Gastroesophageal sphincter (tissue), 4 donors: ENCODE results near the gene PIP5K1B. TPM values are rescaled to one million over a fixed set of nuclear protein-coding genes. Genes with fewer than 3 reads are reported as not detected.

ENCODE experiments used
- ATAC-seq: fragments of 150-250 bp; one replicate; pipeline ENCODE4 v1.9.1; 2016; ENCODE audit warnings: mild to moderate bottlenecking, moderate library complexity
- H3K27ac ChIP-seq, 4 donors: fragments of 200-600 bp; sonication (generic) in 3 of 4; 1 replicate in 3 of 4; 2 replicates in 1 of 4; pipeline ENCODE4 v1.5.1; 2016 to 2019
- H3K27me3 ChIP-seq: fragments of 200-600 bp; sonication (generic); one replicate; pipeline ENCODE4 v1.5.1; 2019
- H3K36me3 ChIP-seq, 2 donors: fragments of 200-600 bp; sonication (generic); one replicate each; pipeline ENCODE4 v1.5.1; 2019; ENCODE audit warnings: control low read depth in 1 of 2
- H3K4me1 ChIP-seq, 3 donors: fragments of 200-600 bp; sonication (generic); 1 replicate in 2 of 3; 2 replicates in 1 of 3; pipeline ENCODE4 v1.5.1; 2016 to 2019; ENCODE audit warnings: control low read depth in 2 of 3
- H3K4me3 ChIP-seq, 2 donors: fragments of 200-600 bp; sonication (generic); one replicate each; pipeline ENCODE4 v1.5.1; 2019; ENCODE audit warnings: mild to moderate bottlenecking in 1 of 2, moderate library complexity in 1 of 2
- H3K9me3 ChIP-seq, 3 donors: fragments of 200-600 bp; sonication (generic); one replicate each; pipeline ENCODE4 v1.5.1; 2017 to 2019; ENCODE audit warnings: control low read depth in 2 of 3
- EP300 ChIP-seq: sonication (generic); formaldehyde crosslinking; IDR thresholded peaks from one replicate; pipeline ENCODE4 v1.6.1; 2017; ENCODE audit warnings: antibody characterized with exemption, mild to moderate bottlenecking
- POLR2A ChIP-seq, 2 donors: fragments of 450-650 bp; IDR thresholded peaks; one replicate each; pipeline ENCODE4 v1.6.1; 2017; ENCODE audit warnings: antibody characterized with exemption in 2 of 2, mild to moderate bottlenecking in 2 of 2, moderate library complexity in 1 of 2
- POLR2AphosphoS5 ChIP-seq: sonication (generic); formaldehyde crosslinking; IDR thresholded peaks from one replicate; pipeline ENCODE4 v1.6.1; 2017; ENCODE audit warnings: antibody characterized with exemption
- WGBS, 2 donors: methylation state at CpG; one replicate each; pipeline ENCODE4 v1.1.5; 2018; ENCODE audit warnings: low coverage in 1 of 2; 5-methylcytosine and 5-hydroxymethylcytosine counted together
- total RNA-seq, 4 donors: library from RNA; depleted of rRNA; stranded (reverse); fragments of >200 nt; gene quantifications; one replicate each; pipeline ENCODE4 v1.1.0, GENCODE V29; 2016
- TF ChIP-seq, protein P1 (sequence below), 4 experiments: fragments of 200-600 bp in 2 of 4; fragments of 450-650 bp in 2 of 4; sonication (generic) in 1 of 4; IDR thresholded peaks; one replicate each; pipeline ENCODE4 v1.5.1; 2017 to 2019; ENCODE audit warnings: antibody characterized with exemption in 4 of 4, mild to moderate bottlenecking in 2 of 4, moderate library complexity in 2 of 4

The PIP5K1B gene
- total RNA-seq, 4 donors from 2014 or later, result 0.67 to 5.1 (median 1.2) TPM

- Histone ChIP-seq H3K9me3 (no peaks in the 10 kb centered on the region), H3K4me3 (no peak overlapping the region), H3K4me1 (no peaks in the 10 kb centered on the region), H3K27me3 (peaks cover 25% of the 10 kb centered on the region), H3K36me3 (no peaks in the 10 kb centered on the region), H3K27ac (no peak overlapping the region)
- no peak for ATAC-seq
- WGBS, 2 donors, result 70 to 73% methylated on average over 2 of the region's 2 CpGs
- TF ChIP-seq POLR2A (IDR thresholded peaks at IDR 0.05), result no peak
- TF ChIP-seq, protein P1, sequence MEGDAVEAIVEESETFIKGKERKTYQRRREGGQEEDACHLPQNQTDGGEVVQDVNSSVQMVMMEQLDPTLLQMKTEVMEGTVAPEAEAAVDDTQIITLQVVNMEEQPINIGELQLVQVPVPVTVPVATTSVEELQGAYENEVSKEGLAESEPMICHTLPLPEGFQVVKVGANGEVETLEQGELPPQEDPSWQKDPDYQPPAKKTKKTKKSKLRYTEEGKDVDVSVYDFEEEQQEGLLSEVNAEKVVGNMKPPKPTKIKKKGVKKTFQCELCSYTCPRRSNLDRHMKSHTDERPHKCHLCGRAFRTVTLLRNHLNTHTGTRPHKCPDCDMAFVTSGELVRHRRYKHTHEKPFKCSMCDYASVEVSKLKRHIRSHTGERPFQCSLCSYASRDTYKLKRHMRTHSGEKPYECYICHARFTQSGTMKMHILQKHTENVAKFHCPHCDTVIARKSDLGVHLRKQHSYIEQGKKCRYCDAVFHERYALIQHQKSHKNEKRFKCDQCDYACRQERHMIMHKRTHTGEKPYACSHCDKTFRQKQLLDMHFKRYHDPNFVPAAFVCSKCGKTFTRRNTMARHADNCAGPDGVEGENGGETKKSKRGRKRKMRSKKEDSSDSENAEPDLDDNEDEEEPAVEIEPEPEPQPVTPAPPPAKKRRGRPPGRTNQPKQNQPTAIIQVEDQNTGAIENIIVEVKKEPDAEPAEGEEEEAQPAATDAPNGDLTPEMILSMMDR (IDR thresholded peaks at IDR 0.05), result no peak
- TF ChIP-seq POLR2AphosphoS5, result no peak
- TF ChIP-seq EP300, result no peak
These were observed 12.8 kb downstream of the PIP5K1B start for GRCh38 chr9:68717552-68718443.

GRCh38 chr9:68719847-68720246 is 14.8 kb downstream of the PIP5K1B start:
- Histone ChIP-seq H3K27me3 (peaks cover 11% of the 10 kb centered on the region), H3K9me3 (peaks cover 0 to 8% (median 0%) of the 10 kb centered on the region in 3 donors), H3K36me3 (no peaks in the 10 kb centered on the region), H3K27ac (no peak overlapping the region), H3K4me3 (no peak overlapping the region), H3K4me1 (no peaks in the 10 kb centered on the region)
- ATAC-seq, result no peak
- WGBS, 2 donors, result 0 to 25% methylated on average over 2 of the region's 2 CpGs
- TF ChIP-seq, protein P1 (IDR thresholded peaks at IDR 0.05), result no peak
- no peak for TF ChIP-seq POLR2AphosphoS5
- no peak for TF ChIP-seq EP300
- no peak for TF ChIP-seq POLR2A (IDR thresholded peaks at IDR 0.05)

GRCh38 chr9:68720656-68721313 is 15.7 kb downstream of the PIP5K1B start:
- no peak overlapping the region for H3K27ac ChIP-seq
- no peaks in the 10 kb centered on the region for H3K36me3 ChIP-seq
- H3K27me3 ChIP-seq, result peaks cover 1% of the 10 kb centered on the region
- H3K4me1 ChIP-seq, result no peaks in the 10 kb centered on the region
- peaks cover 0 to 8% (median 0%) of the 10 kb centered on the region in 3 donors for H3K9me3 ChIP-seq
- TF ChIP-seq POLR2A (IDR thresholded peaks at IDR 0.05) (no peak), POLR2AphosphoS5 (no peak), EP300 (no peak)
- TF ChIP-seq, protein P1 (IDR thresholded peaks at IDR 0.05), result no peak
- H3K4me3 ChIP-seq, result no peak overlapping the region
- ATAC-seq, result no peak
- 76 to 92% methylated on average over 6 to 7 of the region's 7 CpGs for WGBS, 2 donors

DNA sequence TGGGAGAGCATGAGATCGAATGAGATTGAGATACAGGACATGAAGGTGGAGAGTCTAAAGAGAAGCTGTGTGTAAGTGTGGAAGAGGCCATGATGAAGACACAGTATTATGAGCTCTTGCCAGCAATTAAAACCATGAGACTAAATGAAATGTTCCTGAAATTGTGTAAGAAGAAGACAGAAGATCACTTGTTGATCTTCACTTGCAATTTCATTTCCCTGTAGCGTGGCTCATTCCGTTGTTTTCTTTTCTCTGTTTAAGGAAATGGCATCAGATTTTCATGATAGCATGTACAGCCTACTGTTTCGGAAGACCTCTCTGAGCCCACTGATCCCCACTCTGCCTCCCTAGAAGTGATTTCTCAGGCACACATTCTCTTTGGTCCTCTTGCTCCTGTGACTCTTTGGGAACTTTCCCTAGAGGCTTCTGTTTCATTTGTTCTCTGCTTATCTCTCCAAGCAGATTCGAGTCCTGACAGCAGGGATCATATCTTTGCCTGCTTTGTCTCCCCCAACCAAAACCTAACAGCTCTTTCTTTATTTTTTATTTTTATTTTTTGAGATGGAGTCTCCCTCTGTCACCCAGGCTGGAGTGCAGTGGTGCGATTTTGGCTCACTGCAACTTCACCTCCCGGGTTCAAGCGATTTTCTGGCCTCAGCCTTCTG is 16.8 kb downstream of the PIP5K1B start:
- no peaks in the 10 kb centered on the region for H3K4me1 ChIP-seq
- no peak for ATAC-seq
- TF ChIP-seq POLR2AphosphoS5, result no peak
- TF ChIP-seq, protein P1 (IDR thresholded peaks at IDR 0.05), result no peak
- H3K27me3 ChIP-seq, result no peaks in the 10 kb centered on the region
- peaks cover 0 to 8% (median 0%) of the 10 kb centered on the region in 3 donors for H3K9me3 ChIP-seq
- WGBS, 2 donors, result 89 to 92% methylated on average over 7 of the region's 8 CpGs
- H3K36me3 ChIP-seq, result no peaks in the 10 kb centered on the region
- no peak overlapping the region for H3K27ac ChIP-seq
- no peak overlapping the region for H3K4me3 ChIP-seq
